OCI-LY3 (cell line): ENCODE results near the gene SPINDOC.

ENCODE experiments used
- H2AFZ ChIP-seq: fragments of 200-600, 300-600 bp; shearing (Covaris generic); 2 replicates; pipeline ENCODE4 v1.6.0; 2014; ENCODE audit warnings: antibody characterized with exemption, low read depth, low read length
- H3K27ac ChIP-seq: fragments of 200-600, 300-600 bp; sonication (generic); 2 replicates; pipeline ENCODE4 v1.5.1; 2014; ENCODE audit warnings: mild to moderate bottlenecking, low read length, moderate library complexity, mixed read lengths
- H3K27me3 ChIP-seq: fragments of 200-600, 300-600 bp; sonication (generic); 2 replicates; pipeline ENCODE4 v1.6.1; 2014; ENCODE audit warnings: low read depth, low read length, mixed read lengths
- H3K36me3 ChIP-seq: fragments of 200-600, 300-600 bp; sonication (generic); replicated peaks from 2 replicates; pipeline ENCODE3; 2014; ENCODE audit warnings: low read depth, low read length, mixed read lengths
- H3K4me1 ChIP-seq: fragments of 300-600, 200-600 bp; sonication (generic); 2 replicates; pipeline ENCODE4 v1.6.1; 2014; ENCODE audit warnings: low read length, mixed read lengths
- H3K4me2 ChIP-seq: fragments of 200-600, 300-600 bp; sonication (generic); 2 replicates; pipeline ENCODE4 v1.6.1; 2014; ENCODE audit warnings: low read length, mixed read lengths
- H3K4me3 ChIP-seq: fragments of 300-600, 200-600 bp; sonication (generic); 2 replicates; pipeline ENCODE4 v1.5.1; 2014; ENCODE audit warnings: antibody characterized with exemption, mild to moderate bottlenecking, low read length, moderate library complexity
- H3K79me2 ChIP-seq: fragments of 300-600, 200-600 bp; shearing (Covaris generic); 2 replicates; pipeline ENCODE4 v1.6.1; 2014; ENCODE audit warnings: mild to moderate bottlenecking, low read length, mixed read lengths
- H3K9ac ChIP-seq: fragments of 300-600, 200-600 bp; shearing (Covaris generic); 2 replicates; pipeline ENCODE4 v1.6.0; 2014; ENCODE audit warnings: mild to moderate bottlenecking, low read length, moderate library complexity
- H3K9me3 ChIP-seq: fragments of 200-600, 300-600 bp; shearing (Covaris generic); 2 replicates; pipeline ENCODE4 v1.6.1; 2014; ENCODE audit warnings: low read length, mixed read lengths; ENCODE audit not compliant: insufficient read depth
- H4K20me1 ChIP-seq: fragments of 200-600, 300-600 bp; sonication (generic); 2 replicates; pipeline ENCODE4 v1.6.1; 2016; ENCODE audit warnings: low read length, mixed read lengths; ENCODE audit not compliant: insufficient read depth
- CTCF ChIP-seq: fragments of 200-600, 300-600 bp; sonication (generic); IDR thresholded peaks from 2 replicates; pipeline ENCODE4 v1.5.1; 2014; ENCODE audit warnings: antibody characterized with exemption, low read length, low read depth
- EZH2phosphoT487 ChIP-seq: fragments of 200-600 bp; shearing (Covaris generic); IDR thresholded peaks from 2 replicates; pipeline ENCODE4 v1.6.1; 2018; ENCODE audit warnings: antibody characterized with exemption, mixed run types, low read depth

The SPINDOC gene

GRCh38 chr11:63779039-63779438 lies 34.2 kb upstream of the SPINDOC start:
- no peaks in the 10 kb centered on the region for H3K79me2 ChIP-seq
- H3K4me3 ChIP-seq = no peak overlapping the region
- H3K9me3 ChIP-seq = no peaks in the 10 kb centered on the region
- peaks cover 17% of the 10 kb centered on the region for H3K27me3 ChIP-seq
- H3K4me2 ChIP-seq = no peak overlapping the region
- no peak overlapping the region for H3K9ac ChIP-seq
- no peaks in the 10 kb centered on the region for H3K36me3 ChIP-seq
- no peak overlapping the region for H2AFZ ChIP-seq
- no peaks in the 10 kb centered on the region for H3K4me1 ChIP-seq
- no peak for TF ChIP-seq CTCF
- TF ChIP-seq EZH2phosphoT487 = no peak
- H3K27ac ChIP-seq = no peak overlapping the region
- H4K20me1 ChIP-seq = no peaks in the 10 kb centered on the region

DNA sequence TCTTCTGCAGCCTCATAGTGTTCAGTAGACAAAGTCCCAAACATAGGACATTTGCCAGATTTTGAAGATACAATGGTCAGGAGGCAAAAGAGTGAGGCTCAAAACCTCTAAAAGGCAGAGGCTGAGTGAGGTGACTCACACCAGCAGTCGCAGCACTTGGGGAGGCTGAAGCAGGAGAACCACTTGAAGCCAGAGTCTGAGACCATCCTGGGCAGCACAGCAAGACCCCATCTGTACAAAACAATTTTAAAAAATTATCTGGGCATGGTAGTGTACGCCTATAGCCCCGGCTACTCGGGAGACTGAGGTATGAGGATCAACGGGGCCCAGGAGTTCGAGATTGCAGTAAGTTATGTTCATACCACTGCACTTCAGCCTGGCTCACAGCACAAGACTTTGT lies 30.5 kb upstream of the SPINDOC start:
- Histone ChIP-seq H3K4me3 (no peak overlapping the region), H4K20me1 (no peaks in the 10 kb centered on the region), H3K9me3 (no peaks in the 10 kb centered on the region), H3K9ac (no peak overlapping the region), H3K4me1 (no peaks in the 10 kb centered on the region), H3K27me3 (peaks cover 12% of the 10 kb centered on the region), H3K4me2 (no peak overlapping the region), H3K27ac (no peak overlapping the region), H3K36me3 (no peaks in the 10 kb centered on the region), H3K79me2 (no peaks in the 10 kb centered on the region), H2AFZ (no peak overlapping the region)
- TF ChIP-seq CTCF = no peak
- TF ChIP-seq EZH2phosphoT487 = no peak

DNA sequence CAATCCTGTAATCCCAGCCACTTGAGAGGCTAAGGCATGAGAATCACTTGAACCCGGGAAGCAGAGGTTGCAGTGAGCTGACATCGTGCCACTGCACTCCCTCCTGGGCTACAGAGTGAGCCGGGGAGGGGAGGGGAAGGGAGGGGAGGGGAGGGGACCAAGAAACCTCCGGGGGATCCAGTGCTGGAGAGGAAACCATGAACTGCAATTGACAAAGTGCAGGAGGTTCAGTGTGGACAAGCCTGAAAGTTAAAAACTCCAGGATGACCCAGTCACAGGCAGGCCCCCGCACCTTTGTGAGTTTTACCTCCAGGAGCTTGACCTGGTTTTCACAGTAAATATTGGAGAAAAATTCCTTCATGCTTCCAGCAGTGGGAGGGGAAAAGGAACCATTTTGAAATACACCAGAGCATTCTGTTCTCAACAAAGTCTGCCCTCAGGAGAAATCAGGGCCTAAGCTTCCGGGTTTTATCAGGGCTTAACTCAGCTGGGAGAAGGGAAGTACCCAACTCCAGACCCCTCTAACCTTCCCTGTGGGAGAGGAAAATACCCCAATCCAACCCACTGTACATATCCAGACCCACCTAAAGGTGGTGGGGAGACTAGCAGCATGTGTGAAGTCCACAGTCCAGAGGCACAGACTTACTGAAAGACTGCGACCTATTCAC lies 29.2 kb upstream of the SPINDOC start:
- H4K20me1 ChIP-seq = no peaks in the 10 kb centered on the region
- peaks cover 9% of the 10 kb centered on the region for H3K27me3 ChIP-seq
- no peak overlapping the region for H3K27ac ChIP-seq
- no peaks in the 10 kb centered on the region for H3K4me1 ChIP-seq
- H2AFZ ChIP-seq = peak overlapping the region; percentile 3; the same call in 1 of the 2 replicates
- H3K79me2 ChIP-seq = no peaks in the 10 kb centered on the region
- no peaks in the 10 kb centered on the region for H3K9me3 ChIP-seq
- no peaks in the 10 kb centered on the region for H3K36me3 ChIP-seq
- H3K9ac ChIP-seq = no peak overlapping the region
- H3K4me3 ChIP-seq = no peak overlapping the region
- TF ChIP-seq CTCF (no peak), EZH2phosphoT487 (no peak)
- H3K4me2 ChIP-seq = no peak overlapping the region

GRCh38 chr11:63785823-63786222 lies 27.4 kb upstream of the SPINDOC start:
- Histone ChIP-seq H3K4me3 (no peak overlapping the region), H4K20me1 (no peaks in the 10 kb centered on the region), H3K9ac (no peak overlapping the region), H3K4me1 (no peaks in the 10 kb centered on the region), H2AFZ (no peak overlapping the region), H3K27ac (no peak overlapping the region), H3K36me3 (no peaks in the 10 kb centered on the region), H3K79me2 (no peaks in the 10 kb centered on the region), H3K4me2 (no peak overlapping the region), H3K27me3 (no peaks in the 10 kb centered on the region), H3K9me3 (no peaks in the 10 kb centered on the region)
- TF ChIP-seq EZH2phosphoT487 (no peak), CTCF (no peak)
